ENCODE data around the gene RIPK1. TPM values are rescaled to one million over a fixed set of nuclear protein-coding genes. Genes with fewer than 3 reads are reported as not detected.

The RIPK1 gene
- total RNA-seq, 4 donors from 2014 or later = 8.6 to 12.0 (median 10.3) TPM

DNA sequence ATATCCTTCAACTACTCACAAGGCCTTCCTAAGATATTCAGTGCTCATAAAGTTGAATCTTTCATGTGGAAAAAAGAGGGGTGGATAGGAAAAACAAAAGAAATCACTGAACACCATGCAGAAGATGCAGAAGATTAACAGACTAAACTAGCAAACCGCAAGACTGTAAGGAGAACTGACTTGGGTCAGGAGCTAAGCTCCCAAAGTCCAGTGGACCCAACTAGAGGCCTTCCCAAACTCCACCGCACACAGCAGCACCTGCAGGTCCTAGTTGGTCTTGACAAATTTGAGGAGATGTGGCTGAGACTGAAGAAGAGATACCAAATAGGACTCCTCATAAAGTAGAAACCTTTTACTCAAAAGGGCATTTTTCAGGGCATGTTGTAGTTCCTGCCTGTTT lies 3.3 kb downstream of the RIPK1 start:
- Histone ChIP-seq H3K4me1 (peaks cover 31 to 35% of the 10 kb centered on the region in 2 donors), H3K27ac (no peak overlapping the region), H3K27me3 (no peaks in the 10 kb centered on the region), H3K9me3 (no peaks in the 10 kb centered on the region), H3K36me3 (no peaks in the 10 kb centered on the region), H3K4me3 (no peak overlapping the region)
- no peak for TF ChIP-seq POLR2A (IDR thresholded peaks at IDR 0.05)
- TF ChIP-seq, protein P1, sequence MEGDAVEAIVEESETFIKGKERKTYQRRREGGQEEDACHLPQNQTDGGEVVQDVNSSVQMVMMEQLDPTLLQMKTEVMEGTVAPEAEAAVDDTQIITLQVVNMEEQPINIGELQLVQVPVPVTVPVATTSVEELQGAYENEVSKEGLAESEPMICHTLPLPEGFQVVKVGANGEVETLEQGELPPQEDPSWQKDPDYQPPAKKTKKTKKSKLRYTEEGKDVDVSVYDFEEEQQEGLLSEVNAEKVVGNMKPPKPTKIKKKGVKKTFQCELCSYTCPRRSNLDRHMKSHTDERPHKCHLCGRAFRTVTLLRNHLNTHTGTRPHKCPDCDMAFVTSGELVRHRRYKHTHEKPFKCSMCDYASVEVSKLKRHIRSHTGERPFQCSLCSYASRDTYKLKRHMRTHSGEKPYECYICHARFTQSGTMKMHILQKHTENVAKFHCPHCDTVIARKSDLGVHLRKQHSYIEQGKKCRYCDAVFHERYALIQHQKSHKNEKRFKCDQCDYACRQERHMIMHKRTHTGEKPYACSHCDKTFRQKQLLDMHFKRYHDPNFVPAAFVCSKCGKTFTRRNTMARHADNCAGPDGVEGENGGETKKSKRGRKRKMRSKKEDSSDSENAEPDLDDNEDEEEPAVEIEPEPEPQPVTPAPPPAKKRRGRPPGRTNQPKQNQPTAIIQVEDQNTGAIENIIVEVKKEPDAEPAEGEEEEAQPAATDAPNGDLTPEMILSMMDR (IDR thresholded peaks at IDR 0.05 in 4 of 5, conservative IDR thresholded peaks at IDR 0.05 in 1 of 5) = no peak
- ATAC-seq (no peak), DNase-seq (no peak)
- intact Hi-C loops (cut with DNase I; ENCODE audit: low total_unique reads) (no loop called here), in situ Hi-C loops (cut with MboI; ENCODE audit: low sequenced_read_pairs in 4 of 4) (loop anchor here in 2 of 4 donors (25.0 kb wide), 1 partner anchor 234 kb away; the partner anchor contains the start of gene SERPINB1 (in 2 of the 2))

DNA sequence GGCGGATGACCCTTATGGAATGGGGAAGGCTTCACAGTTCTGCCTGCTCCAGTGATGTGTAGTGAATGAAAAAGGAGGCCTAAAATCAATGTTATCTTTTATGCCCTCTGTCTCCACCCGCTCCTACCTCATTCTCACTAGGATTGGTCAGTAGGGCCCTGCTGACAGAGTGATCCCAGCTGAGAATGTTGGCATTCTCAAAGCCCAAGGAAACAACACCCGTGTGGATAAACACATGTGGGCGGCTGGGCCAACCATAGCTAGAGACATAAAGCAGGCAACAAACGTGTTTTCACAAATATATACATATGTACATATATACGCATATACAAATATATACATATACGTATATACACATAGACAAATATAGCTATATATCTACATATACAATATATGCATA lies 4.5 kb downstream of the RIPK1 start:
- in situ Hi-C loops (cut with MboI; ENCODE audit: low sequenced_read_pairs in 4 of 4) = loop anchor here in 2 of 4 donors (25.0 kb wide), 1 partner anchor 235 kb away; the partner anchor contains the start of gene SERPINB1 (in 2 of the 2)
- H3K4me1 ChIP-seq = peaks cover 24 to 26% of the 10 kb centered on the region in 2 donors
- peaks cover 0 to 10% of the 10 kb centered on the region in 2 donors for H3K36me3 ChIP-seq

DNA sequence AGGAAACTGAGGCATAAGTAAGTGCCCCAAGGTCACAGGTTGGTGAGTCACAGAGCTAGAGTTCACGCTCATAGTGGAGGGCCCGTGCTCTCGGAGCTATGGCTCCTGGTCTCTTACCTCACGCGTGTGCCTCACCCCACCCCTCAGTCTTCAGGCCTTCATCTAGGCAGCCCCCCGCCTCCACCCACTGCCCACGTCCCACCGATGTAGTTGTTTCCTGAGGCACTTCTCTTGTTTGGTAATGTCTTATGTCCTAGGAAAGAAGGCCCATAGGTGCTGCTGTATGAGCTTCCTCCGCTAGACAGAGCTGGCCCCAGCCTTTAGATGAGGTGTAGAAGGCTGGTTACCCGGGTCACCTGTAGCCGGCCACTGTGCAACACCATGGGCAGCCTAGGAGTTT lies 5.1 kb downstream of the RIPK1 start:
- ATAC-seq (no peak), DNase-seq (no peak)
- no peaks in the 10 kb centered on the region for H3K9me3 ChIP-seq
- in situ Hi-C loops (cut with MboI; ENCODE audit: low sequenced_read_pairs in 4 of 4) = loop anchor here in 2 of 4 donors (25.0 kb wide), 1 partner anchor 236 kb away; the partner anchor contains the start of gene SERPINB1 (in 2 of the 2)
- H3K4me3 ChIP-seq = no peak overlapping the region
- H3K36me3 ChIP-seq = peaks cover 0 to 16% of the 10 kb centered on the region in 2 donors
- intact Hi-C loops (cut with DNase I; ENCODE audit: low total_unique reads) = no loop called here
- no peak overlapping the region for H3K27ac ChIP-seq
- H3K4me1 ChIP-seq = peaks cover 24 to 26% of the 10 kb centered on the region in 2 donors
- H3K27me3 ChIP-seq = no peaks in the 10 kb centered on the region
- TF ChIP-seq POLR2A (IDR thresholded peaks at IDR 0.05) = no peak
- TF ChIP-seq, protein P1 (IDR thresholded peaks at IDR 0.05 in 4 of 5, conservative IDR thresholded peaks at IDR 0.05 in 1 of 5) = no peak

More for the DNA sequence above, 4.5 kb downstream of the RIPK1 start:
- ATAC-seq (no peak), DNase-seq (no peak)
- no peaks in the 10 kb centered on the region for H3K27me3 ChIP-seq
- no peaks in the 10 kb centered on the region for H3K9me3 ChIP-seq
- H3K27ac ChIP-seq = no peak overlapping the region
- intact Hi-C loops (cut with DNase I; ENCODE audit: low total_unique reads) = no loop called here
- TF ChIP-seq, protein P1 (IDR thresholded peaks at IDR 0.05 in 4 of 5, conservative IDR thresholded peaks at IDR 0.05 in 1 of 5) = no peak
- H3K4me3 ChIP-seq = no peak overlapping the region

DNA sequence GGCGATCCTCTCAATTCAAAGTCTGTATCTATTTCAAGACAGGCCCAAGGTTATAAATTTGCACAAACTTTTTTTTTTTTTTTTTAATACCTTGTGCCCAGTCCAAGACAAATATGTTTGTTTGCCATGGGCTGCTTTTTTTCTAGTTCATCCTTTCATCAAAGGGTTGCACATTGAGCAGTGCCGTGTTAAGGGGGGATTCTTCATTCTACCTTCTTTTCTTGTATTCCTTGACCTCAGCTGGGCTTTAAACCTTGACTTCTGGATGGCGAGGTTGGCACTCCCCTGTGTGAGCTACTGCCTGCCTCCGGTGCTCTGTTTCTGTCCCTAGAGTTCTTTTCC lies 7.4 kb downstream of the RIPK1 start:
- Histone ChIP-seq H3K27ac (no peak overlapping the region), H3K27me3 (no peaks in the 10 kb centered on the region), H3K9me3 (no peaks in the 10 kb centered on the region), H3K36me3 (peaks cover 0 to 39% of the 10 kb centered on the region in 2 donors), H3K4me1 (peaks cover 10 to 11% of the 10 kb centered on the region in 2 donors), H3K4me3 (no peak overlapping the region)
- TF ChIP-seq POLR2A (IDR thresholded peaks at IDR 0.05) = no peak
- TF ChIP-seq, protein P1 (IDR thresholded peaks at IDR 0.05 in 4 of 5, conservative IDR thresholded peaks at IDR 0.05 in 1 of 5) = no peak
- in situ Hi-C loops (cut with MboI; ENCODE audit: low sequenced_read_pairs in 4 of 4) = no loop called here
- no peak for DNase-seq
- no peak for ATAC-seq
- intact Hi-C loops (cut with DNase I; ENCODE audit: low total_unique reads) = no loop called here

DNA sequence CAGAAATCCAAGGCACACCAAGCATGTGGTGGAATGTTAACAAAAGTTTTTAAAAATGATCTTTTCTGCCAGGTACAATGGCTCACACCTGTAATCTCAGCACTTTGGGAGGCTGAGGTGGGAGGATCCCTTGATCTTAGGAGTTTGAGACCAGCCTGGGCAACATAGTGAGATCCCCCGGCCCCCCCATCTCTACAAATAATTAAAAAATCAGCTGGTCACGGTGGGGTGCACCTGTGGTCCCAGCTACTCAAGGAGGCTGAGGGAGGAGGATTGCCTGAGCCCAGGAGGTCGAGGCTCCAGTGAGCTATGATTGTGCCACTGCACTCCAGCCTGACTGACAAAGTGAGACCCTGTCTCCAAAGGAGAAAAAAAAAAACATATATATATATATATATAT lies 8.0 kb downstream of the RIPK1 start:
- H3K27me3 ChIP-seq = no peaks in the 10 kb centered on the region
- no peak for ATAC-seq
- H3K27ac ChIP-seq = no peak overlapping the region
- H3K36me3 ChIP-seq = peaks cover 0 to 45% of the 10 kb centered on the region in 2 donors
- no peaks in the 10 kb centered on the region for H3K9me3 ChIP-seq
- peaks cover 7 to 8% of the 10 kb centered on the region in 2 donors for H3K4me1 ChIP-seq
- no peak for TF ChIP-seq POLR2A (IDR thresholded peaks at IDR 0.05)
- TF ChIP-seq, protein P1 (IDR thresholded peaks at IDR 0.05 in 4 of 5, conservative IDR thresholded peaks at IDR 0.05 in 1 of 5) = no peak
- in situ Hi-C loops (cut with MboI; ENCODE audit: low sequenced_read_pairs in 4 of 4) = no loop called here
- no peak for DNase-seq
- intact Hi-C loops (cut with DNase I; ENCODE audit: low total_unique reads) = no loop called here
- no peak overlapping the region for H3K4me3 ChIP-seq

All from gastrocnemius medialis (tissue), 4 donors.